ENCODE results near the gene SH3BP1.
"Not testable (repeated sequence)": the region's sequence is repeated elsewhere in the genome, so short reads cannot be mapped to it uniquely, and the experiment has no call there.

SH3BP1 gene

DNA sequence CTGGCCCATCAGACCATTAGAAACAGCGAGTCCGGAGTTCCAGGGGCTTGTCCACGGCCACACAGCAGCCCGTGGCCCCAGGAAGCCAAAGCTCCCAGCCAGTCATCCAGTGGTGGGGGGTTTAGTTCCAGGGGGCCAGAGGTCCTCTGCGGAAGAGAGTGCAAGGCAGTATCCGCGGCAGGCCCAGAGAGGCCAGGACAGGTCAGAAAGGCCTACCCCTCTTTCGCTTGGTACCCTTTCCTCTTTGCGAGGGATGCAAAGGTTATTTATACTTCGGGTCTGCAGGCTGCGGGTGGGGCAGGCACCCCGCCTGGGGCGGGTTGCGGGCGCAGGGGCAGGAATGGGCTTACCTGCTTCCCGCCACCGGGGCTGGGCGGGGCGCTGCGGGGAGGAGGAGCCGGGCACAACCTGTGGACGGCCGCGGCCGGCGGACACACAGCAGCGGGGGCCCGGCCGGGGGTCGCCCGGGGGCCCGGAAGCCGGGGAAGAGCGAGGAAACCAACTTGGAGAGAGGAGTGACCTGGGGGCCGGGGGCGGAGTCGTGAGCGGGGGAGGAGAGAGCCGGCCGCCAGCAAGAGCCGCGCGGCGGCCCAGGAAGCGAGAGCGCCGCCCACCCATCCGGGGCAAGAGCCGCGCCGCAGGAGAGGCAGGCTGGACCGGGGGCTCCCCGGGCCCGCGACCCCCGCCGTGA, at the start of gene SH3BP1:
Gene SH3BP1, plus strand, starts transcription at position 600 of the 691 bp plus-strand sequence. CDS start 119 bp downstream, outside the sequence.
- Mint-ChIP-seq H3K27ac (peak within 1 kb of the TSS; percentile 98), H3K4me1 (peaks cover 76% of the 10 kb centered on the region), H3K9me3 (no peaks in the 10 kb centered on the region), H3K4me3 (peak within 1 kb of the TSS; percentile 97), H3K36me3 (peaks cover 57% of the 10 kb centered on the region)
- DNase-seq (ENCODE audit: low spot score in 2 of 2) (peak in 1 of 2 donors; percentile 84), ATAC-seq (peak; percentile 63)

GRCh38 chr22:37591081-37591480, 48.4 kb upstream of the SH3BP1 start:
- H3K36me3 Mint-ChIP-seq; ATAC-seq; H3K9me3 Mint-ChIP-seq; H3K4me3 Mint-ChIP-seq; H3K4me1 Mint-ChIP-seq; DNase-seq (ENCODE audit: low spot score in 2 of 2); H3K27ac Mint-ChIP-seq: not testable (repeated sequence)

GRCh38 chr22:37591823-37592404, 47.6 kb upstream of the SH3BP1 start:
- peak overlapping the region; percentile 57 for H3K4me3 Mint-ChIP-seq
- peak overlapping the region; percentile 9 for H3K27ac Mint-ChIP-seq
- H3K4me1 Mint-ChIP-seq, result peaks cover 9% of the 10 kb centered on the region
- ATAC-seq (no peak), DNase-seq (ENCODE audit: low spot score in 2 of 2) (no peak)
- H3K9me3 Mint-ChIP-seq, result no peaks in the 10 kb centered on the region
- no peaks in the 10 kb centered on the region for H3K36me3 Mint-ChIP-seq

DNA sequence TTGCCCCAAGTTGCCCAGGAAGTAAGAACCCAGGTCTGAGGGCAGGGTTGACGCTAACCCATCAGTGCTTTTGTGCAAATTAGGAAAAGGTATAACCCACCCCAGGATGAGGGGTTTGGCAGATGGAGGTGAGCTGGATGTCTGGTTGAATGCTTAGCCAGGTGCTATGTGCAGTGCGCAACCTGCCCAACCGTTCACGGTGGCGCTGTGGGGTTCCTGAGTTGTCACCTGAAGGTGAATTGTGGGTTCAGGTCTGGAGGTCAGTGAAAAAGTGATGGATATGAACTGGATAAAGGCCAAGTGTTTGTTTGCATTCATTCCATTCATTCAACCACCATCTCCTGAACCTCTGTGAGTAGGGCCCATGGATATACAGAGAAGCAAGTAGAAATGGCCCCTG, 45.2 kb upstream of the SH3BP1 start:
- H3K4me3 Mint-ChIP-seq, result no peak overlapping the region
- no peak overlapping the region for H3K27ac Mint-ChIP-seq
- no peaks in the 10 kb centered on the region for H3K9me3 Mint-ChIP-seq
- no peaks in the 10 kb centered on the region for H3K36me3 Mint-ChIP-seq
- ATAC-seq (no peak), DNase-seq (ENCODE audit: low spot score in 2 of 2) (no peak)
- peaks cover 9% of the 10 kb centered on the region for H3K4me1 Mint-ChIP-seq

GRCh38 chr22:37599153-37599552, 40.3 kb upstream of the SH3BP1 start:
- Mint-ChIP-seq H3K27ac (no peak overlapping the region), H3K4me1 (peaks cover 8% of the 10 kb centered on the region), H3K9me3 (no peaks in the 10 kb centered on the region), H3K4me3 (no peak overlapping the region), H3K36me3 (no peaks in the 10 kb centered on the region)
- ATAC-seq, result no peak
- DNase-seq (ENCODE audit: low spot score in 2 of 2), result no peak

GRCh38 chr22:37601203-37601539, 38.3 kb upstream of the SH3BP1 start:
- Mint-ChIP-seq H3K27ac (no peak overlapping the region), H3K4me1 (peaks cover 22% of the 10 kb centered on the region), H3K9me3 (no peaks in the 10 kb centered on the region), H3K36me3 (no peaks in the 10 kb centered on the region), H3K4me3 (no peak overlapping the region)
- no peak for DNase-seq (ENCODE audit: low spot score in 2 of 2)
- ATAC-seq, result no peak

DNA sequence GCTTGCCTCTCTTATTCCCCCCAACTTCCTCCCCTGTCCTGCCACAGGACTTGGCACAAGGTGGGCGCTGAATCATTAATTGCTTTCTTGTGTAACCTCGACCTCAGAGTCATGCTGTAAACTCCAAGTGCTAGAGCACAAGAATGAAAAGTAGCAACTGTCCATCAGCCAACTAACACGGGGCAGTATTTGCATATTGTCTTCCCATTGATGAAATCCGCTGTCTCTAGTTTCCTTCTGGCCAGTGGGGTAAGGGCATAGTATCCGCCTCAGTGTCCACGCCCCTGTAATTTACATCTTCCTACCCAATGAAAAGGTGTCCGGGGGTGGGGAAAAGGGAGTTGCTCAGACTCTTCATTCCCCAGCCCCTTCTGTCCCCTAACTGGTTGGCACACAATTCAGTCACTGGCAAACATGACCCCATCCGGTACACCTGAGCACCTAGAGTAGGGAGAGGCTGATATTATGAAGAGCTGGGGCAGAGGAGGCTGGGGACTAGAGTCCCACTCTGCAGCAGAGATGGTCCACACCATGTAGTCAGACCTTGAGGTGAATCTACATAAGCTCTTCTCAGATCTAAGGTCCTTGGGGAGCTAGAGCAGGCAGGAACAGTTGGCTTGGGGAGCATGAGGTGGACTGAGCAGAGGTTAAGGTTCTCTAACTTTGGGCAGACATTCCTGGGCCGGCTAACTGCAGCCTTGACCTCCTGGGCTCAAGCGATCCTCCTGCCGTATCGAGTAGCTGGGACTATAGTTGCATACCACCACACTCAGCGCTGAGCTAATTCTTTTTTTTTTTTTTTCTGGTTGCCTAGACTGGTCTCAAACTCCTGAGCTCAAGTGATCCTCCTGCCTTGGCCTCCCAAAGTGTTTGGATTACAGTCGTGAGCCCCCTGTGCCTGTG, 37.7 kb upstream of the SH3BP1 start:
- DNase-seq (ENCODE audit: low spot score in 2 of 2) (no peak), ATAC-seq (peak; percentile 32)
- peaks cover 22% of the 10 kb centered on the region for H3K4me1 Mint-ChIP-seq
- no peaks in the 10 kb centered on the region for H3K36me3 Mint-ChIP-seq
- no peak overlapping the region for H3K4me3 Mint-ChIP-seq
- no peak overlapping the region for H3K27ac Mint-ChIP-seq
- H3K9me3 Mint-ChIP-seq, result no peaks in the 10 kb centered on the region

- ATAC-seq; H3K4me3 Mint-ChIP-seq; DNase-seq (ENCODE audit: low spot score in 2 of 2); H3K27ac Mint-ChIP-seq; H3K36me3 Mint-ChIP-seq; H3K9me3 Mint-ChIP-seq: not testable (repeated sequence)
- peaks cover 23% of the 10 kb centered on the region for H3K4me1 Mint-ChIP-seq
These were observed 36.8 kb upstream of the SH3BP1 start for GRCh38 chr22:37602546-37603277.

DNA sequence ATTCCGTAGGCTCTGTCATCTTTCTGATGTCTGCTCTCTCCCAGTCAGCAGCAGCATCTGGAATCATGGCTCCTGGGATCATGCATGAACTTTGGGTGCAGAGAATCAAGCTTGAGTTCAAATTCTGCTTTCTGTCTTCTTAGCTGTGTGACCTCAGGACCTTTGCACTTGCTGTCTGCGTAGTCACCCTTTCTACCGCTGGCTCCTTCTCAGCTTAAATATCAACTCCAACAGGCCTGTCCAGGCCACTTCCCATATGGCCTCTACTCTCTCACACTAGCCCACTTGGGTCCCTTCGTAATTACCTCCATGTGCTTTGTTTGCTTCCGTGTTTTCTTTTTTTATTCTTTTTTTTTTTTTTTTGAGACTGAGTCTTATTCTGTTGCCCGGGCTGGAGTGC, 35.4 kb upstream of the SH3BP1 start:
- Mint-ChIP-seq H3K4me3 (no peak overlapping the region), H3K9me3 (no peaks in the 10 kb centered on the region)

DNA sequence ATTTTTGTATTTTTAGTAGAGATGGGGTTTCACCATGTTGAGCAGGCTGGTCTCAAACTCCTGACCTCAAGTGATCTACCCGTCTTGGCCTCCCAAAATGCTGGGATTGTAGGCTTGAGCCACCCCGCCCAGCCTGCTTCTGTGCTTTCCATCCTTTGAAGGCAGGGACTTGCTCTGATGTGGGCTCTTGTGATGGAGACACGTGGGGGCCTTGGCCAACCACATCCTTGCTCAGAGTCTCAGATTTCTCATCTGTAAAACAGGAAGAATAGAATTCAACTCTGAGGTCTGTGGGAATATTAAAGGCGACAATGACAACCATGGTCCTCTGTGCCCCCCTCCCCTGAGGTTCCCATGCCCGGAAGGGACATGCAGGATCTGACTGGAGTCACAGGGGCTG, 34.6 kb upstream of the SH3BP1 start:
- H3K36me3 Mint-ChIP-seq, result peaks cover 13% of the 10 kb centered on the region
- DNase-seq (ENCODE audit: low spot score in 2 of 2) (no peak), ATAC-seq (no peak)
- no peaks in the 10 kb centered on the region for H3K9me3 Mint-ChIP-seq
- peaks cover 38% of the 10 kb centered on the region for H3K4me1 Mint-ChIP-seq
- H3K4me3 Mint-ChIP-seq, result peak overlapping the region; percentile 2
- H3K27ac Mint-ChIP-seq, result peak overlapping the region; percentile 50

More for the DNA sequence above, 35.4 kb upstream of the SH3BP1 start:
- Mint-ChIP-seq H3K4me1 (peaks cover 30% of the 10 kb centered on the region), H3K36me3 (peaks cover 7% of the 10 kb centered on the region), H3K27ac (no peak overlapping the region)
- DNase-seq (ENCODE audit: low spot score in 2 of 2), result no peak
- no peak for ATAC-seq

DNA sequence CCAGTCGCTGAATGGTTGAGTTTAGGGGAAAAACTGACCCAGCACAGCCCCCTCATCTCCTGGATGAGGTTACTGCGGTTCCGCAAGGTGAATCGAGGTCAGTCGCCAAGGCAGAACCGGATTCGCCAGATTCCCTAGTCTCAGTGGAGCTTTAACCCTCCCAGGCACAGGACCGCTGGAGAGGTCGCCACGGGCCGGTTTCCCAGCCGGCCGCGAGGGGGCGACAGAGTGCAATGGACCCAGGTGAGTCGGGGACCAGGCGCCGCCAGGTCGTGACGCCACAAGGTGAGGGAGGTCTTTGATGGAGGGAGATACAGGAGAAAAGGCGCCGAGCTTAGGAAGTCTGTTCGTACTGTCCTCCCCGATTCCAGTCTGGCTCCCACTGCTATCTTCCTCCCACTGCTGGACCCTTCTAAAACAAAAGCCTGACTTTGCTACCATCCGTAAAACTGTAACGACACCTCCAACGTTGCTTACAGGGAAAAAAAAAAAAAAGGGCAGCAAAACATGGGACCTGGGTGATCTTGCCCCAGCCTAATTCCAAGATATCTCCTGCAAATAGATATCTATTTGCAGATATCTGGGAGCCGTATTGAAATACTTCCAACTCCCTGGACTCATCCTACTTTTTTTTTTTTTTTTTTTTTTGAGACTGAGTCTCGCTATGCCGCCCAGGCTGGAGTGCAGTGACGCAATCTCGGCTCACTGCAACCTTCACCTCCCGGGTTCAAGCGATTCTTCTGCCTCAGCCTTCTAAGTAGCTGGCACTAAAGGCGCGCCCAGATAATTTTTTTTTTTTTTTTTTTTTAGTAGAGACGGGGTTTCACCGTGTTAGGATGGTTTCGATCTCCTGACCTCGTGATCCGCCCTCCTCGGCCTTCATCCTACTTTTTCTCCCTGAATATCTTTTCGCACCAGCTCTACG, 32.2 kb upstream of the SH3BP1 start:
- Mint-ChIP-seq H3K36me3 (peaks cover 18% of the 10 kb centered on the region), H3K27ac (peak overlapping the region; percentile 94), H3K4me1 (peaks cover 33% of the 10 kb centered on the region), H3K9me3 (no peaks in the 10 kb centered on the region), H3K4me3 (peak overlapping the region; percentile 94)
- DNase-seq (ENCODE audit: low spot score in 2 of 2), result peak; percentile 96
- ATAC-seq, result peak; percentile 44

GRCh38 chr22:37607935-37608476, 31.5 kb upstream of the SH3BP1 start:
- Mint-ChIP-seq H3K4me3 (peak overlapping the region; percentile 94), H3K9me3 (no peaks in the 10 kb centered on the region), H3K4me1 (peaks cover 33% of the 10 kb centered on the region), H3K36me3 (peaks cover 19% of the 10 kb centered on the region), H3K27ac (peak overlapping the region; percentile 94)
- ATAC-seq (no peak), DNase-seq (ENCODE audit: low spot score in 2 of 2) (no peak)

DNA sequence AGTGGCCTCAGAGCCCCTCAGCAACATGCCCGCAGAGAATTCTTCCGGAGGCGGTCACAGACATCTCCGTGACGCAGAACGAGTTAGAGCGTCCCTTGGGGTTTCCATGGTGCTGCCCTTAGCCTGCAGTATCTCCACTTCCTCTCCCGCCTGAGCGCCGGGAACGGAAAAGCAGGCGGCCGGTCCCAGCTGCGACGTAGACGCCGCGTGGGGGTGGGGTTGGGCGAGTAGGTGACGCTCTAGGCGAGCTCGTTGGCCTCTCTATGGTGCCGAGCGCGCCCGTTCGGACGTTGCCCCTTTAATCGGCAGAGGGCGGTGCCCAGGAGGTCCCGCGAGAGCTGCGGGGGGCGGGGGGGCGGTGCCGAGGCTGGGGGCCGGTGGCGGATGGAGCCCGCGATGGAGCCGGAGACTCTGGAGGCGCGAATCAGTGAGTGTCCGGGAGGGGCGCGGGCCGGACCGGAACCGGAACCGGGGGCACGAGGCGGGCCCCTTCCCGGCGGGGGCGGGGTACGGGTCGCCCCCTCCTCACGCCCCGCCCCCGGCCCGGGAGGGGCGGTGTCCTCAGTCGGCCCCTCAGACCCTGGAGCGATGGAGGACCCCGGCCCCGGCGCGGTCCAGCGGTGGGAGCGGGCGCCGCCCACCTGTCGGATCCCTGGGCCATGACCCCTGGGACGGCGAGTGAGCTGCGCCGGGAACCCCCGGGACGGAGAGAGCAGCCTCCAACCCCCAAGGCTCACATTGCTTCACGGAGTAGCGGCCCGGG, 30.8 kb upstream of the SH3BP1 start, which contains the start of gene GGA1:
Gene GGA1, plus strand, starts transcription at position 358 of the 763 bp plus-strand sequence. Its CDS starts 27 bp downstream, at position 385.
- Mint-ChIP-seq H3K9me3 (no peaks in the 10 kb centered on the region), H3K4me3 (peak within 1 kb of the TSS; percentile 94), H3K36me3 (peaks cover 25% of the 10 kb centered on the region), H3K27ac (peak within 1 kb of the TSS; percentile 94), H3K4me1 (peaks cover 33% of the 10 kb centered on the region)
- peak; percentile 81 to 97 for DNase-seq (ENCODE audit: low spot score in 2 of 2)
- ATAC-seq, result peak; percentile 91

All from stimulated activated effector memory CD8-positive, alpha-beta T cell treated with anti-CD3 and anti-CD28 coated beads, Interleukin-12 subunit alpha, Interleukin-12 subunit beta, amount 100 ng/mL, for 72 hours (primary cell).